Liver (tissue), 9 donors: ENCODE data around the gene FGFR3. TPM values are rescaled to one million over a fixed set of nuclear protein-coding genes. Genes with fewer than 3 reads are reported as not detected.

Experiments
- DNase-seq: peaks from one replicate; pipeline ENCODE4 v3.0.0-alpha.2; 2017; ENCODE audit warnings: low spot score
- H3K27ac ChIP-seq, 2 donors: one replicate each; pipeline ENCODE4 v1.7.0; 2013; ENCODE audit warnings: inconsistent platforms in 2 of 2, low read length in 2 of 2, control low read depth in 1 of 2, low read depth in 1 of 2, mild to moderate bottlenecking in 1 of 2
- H3K27me3 ChIP-seq, 4 donors: one replicate each; pipeline versions ENCODE4 v1.6.1 to v1.7.0; 2013; ENCODE audit warnings: low read length in 3 of 4, inconsistent platforms in 1 of 4, mild to moderate bottlenecking in 1 of 4, moderate library complexity in 1 of 4; ENCODE audit not compliant: control insufficient read depth in 4 of 4, insufficient read depth in 4 of 4
- H3K36me3 ChIP-seq, 4 donors: one replicate each; pipeline versions ENCODE4 v1.6.1 to v1.7.0; 2013; ENCODE audit warnings: low read length in 3 of 4, mild to moderate bottlenecking in 3 of 4, low read depth in 1 of 4, moderate library complexity in 1 of 4; ENCODE audit not compliant: control insufficient read depth in 4 of 4, insufficient read depth in 3 of 4
- H3K4me1 ChIP-seq, 4 donors: one replicate each; pipeline versions ENCODE4 v1.6.1 to v1.7.0; 2013; ENCODE audit warnings: low read length in 3 of 4, mild to moderate bottlenecking in 3 of 4, moderate library complexity in 1 of 4; ENCODE audit not compliant: control insufficient read depth in 4 of 4, insufficient read depth in 4 of 4
- H3K4me3 ChIP-seq, 3 donors: one replicate each; pipeline versions ENCODE4 v1.6.1 to v1.7.0; 2013; ENCODE audit warnings: low read length in 3 of 3, control low read depth in 1 of 3, low read depth in 1 of 3, mild to moderate bottlenecking in 1 of 3
- H3K9ac ChIP-seq, 2 donors: one replicate each; pipeline ENCODE4 v1.7.0; 2013; ENCODE audit warnings: low read length in 2 of 2, mild to moderate bottlenecking in 2 of 2, moderate library complexity in 2 of 2, control low read depth in 1 of 2, low read depth in 1 of 2
- H3K9me3 ChIP-seq, 4 donors: one replicate each; pipeline versions ENCODE4 v1.6.1 to v1.7.0; 2013; ENCODE audit warnings: low read length in 3 of 4; ENCODE audit not compliant: control insufficient read depth in 4 of 4
- ATF3 ChIP-seq: IDR thresholded peaks from 2 replicates; pipeline ENCODE4 v1.6.1; 2016; ENCODE audit warnings: antibody characterized with exemption
- CTCF ChIP-seq: fragments of 150-350 bp; IDR thresholded peaks from 2 replicates; pipeline ENCODE4 v1.5.1; 2017; ENCODE audit warnings: improper control_type of control experiment, low read depth, low read length; ENCODE audit not compliant: missing input control
- EGR1 ChIP-seq, 2 donors: IDR thresholded peaks; 2 replicates each; pipeline ENCODE4 v1.6.1; 2016 to 2018; ENCODE audit warnings: antibody characterized with exemption in 2 of 2, low read depth in 2 of 2
- FOXA1 ChIP-seq: IDR thresholded peaks from 2 replicates; pipeline ENCODE4 v1.6.1; 2016; ENCODE audit warnings: antibody characterized with exemption
- FOXA2 ChIP-seq: IDR thresholded peaks from 2 replicates; pipeline ENCODE4 v1.6.1; 2016; ENCODE audit warnings: antibody characterized with exemption
- GABPA ChIP-seq, 2 donors: IDR thresholded peaks in 1 of 2; conservative IDR thresholded peaks in 1 of 2; 2 replicates each; pipeline ENCODE4 v1.6.1; 2016; ENCODE audit warnings: antibody characterized with exemption in 2 of 2, mild to moderate bottlenecking in 1 of 2, moderate library complexity in 1 of 2
- HNF4A ChIP-seq, 2 donors: conservative IDR thresholded peaks; 2 replicates each; pipeline ENCODE4 v1.6.1; 2016; ENCODE audit warnings: antibody characterized with exemption in 2 of 2, mild to moderate bottlenecking in 2 of 2
- HNF4G ChIP-seq: IDR thresholded peaks from 2 replicates; pipeline ENCODE4 v1.6.1; 2016; ENCODE audit warnings: antibody characterized with exemption
- JUND ChIP-seq, 2 donors: IDR thresholded peaks; 2 replicates each; pipeline ENCODE4 v1.6.1; 2016; ENCODE audit warnings: antibody characterized with exemption in 2 of 2
- MAX ChIP-seq: IDR thresholded peaks from 2 replicates; pipeline ENCODE4 v1.6.1; 2016; ENCODE audit warnings: antibody characterized with exemption
- SP1 ChIP-seq: IDR thresholded peaks from 2 replicates; pipeline ENCODE4 v1.6.1; 2018; ENCODE audit warnings: antibody characterized with exemption, mild to moderate bottlenecking
- ZBTB33 ChIP-seq: IDR thresholded peaks from 2 replicates; pipeline ENCODE4 v1.6.1; 2016; ENCODE audit warnings: antibody characterized with exemption
- WGBS: extraction: QIAGEN DNeasy Blood & Tissue Kit; methylation state at CpG from one replicate; pipeline ENCODE4 v1.1.7; 2013; 5-methylcytosine and 5-hydroxymethylcytosine counted together
- polyA plus RNA-seq, 2 donors: library from polyadenylated mRNA; stranded (reverse) in 1 of 2; unstranded in 1 of 2; fragments of 200-250 nt in 1 of 2; fragments of >200 nt in 1 of 2; fragmentation: Nextera tagmentation in 1 of 2; extraction: Ambion mirVana in 1 of 2; gene quantifications; one replicate each; pipeline versions ENCODE4 v1.2.1 to v1.2.3, GENCODE V29; 2013 to 2015
- total RNA-seq, 2 donors: library from RNA; depleted of rRNA; stranded (reverse); fragments of >200 nt; gene quantifications; one replicate each; pipeline ENCODE4 v1.2.3, GENCODE V29; 2014
- donor health status: healthy.
- donor health status: healthy.
- donor health status: healthy.
- donor health status: healthy.
- donor health status: healthy.

The FGFR3 gene
- total and polyA plus RNA-seq, 4 donors: 5.6 to 40.0 (median 29.1) TPM

- TF ChIP-seq CTCF: no peak
Observed at GRCh38 chr4:1832690-1833089, 39.6 kb downstream of the FGFR3 start (continued).

- 97% methylated on average over 14 of the region's 14 CpGs for WGBS
Observed at GRCh38 chr4:1833307-1834046, 40.4 kb downstream of the FGFR3 start.

More at GRCh38 chr4:1833307-1834046, 40.4 kb downstream of the FGFR3 start:
- Histone ChIP-seq H3K27me3 (no peaks in the 10 kb centered on the region), H3K4me1 (no peaks in the 10 kb centered on the region), H3K36me3 (peaks cover 17 to 59% (median 38%) of the 10 kb centered on the region in 4 donors), H3K4me3 (no peak overlapping the region), H3K9ac (no peak overlapping the region), H3K9me3 (no peaks in the 10 kb centered on the region), H3K27ac (no peak overlapping the region)
- no peak for DNase-seq
- TF ChIP-seq CTCF (no peak), MAX (no peak), SP1 (no peak), JUND (IDR thresholded peaks at IDR 0.05) (no peak), GABPA (IDR thresholded peaks at IDR 0.05 in 1 of 2, conservative IDR thresholded peaks at IDR 0.05 in 1 of 2) (no peak), EGR1 (IDR thresholded peaks at IDR 0.05; ENCODE audit: low read depth in 2 of 2) (no peak), HNF4G (no peak), ATF3 (no peak), HNF4A (conservative IDR thresholded peaks at IDR 0.05) (no peak), FOXA1 (no peak), FOXA2 (no peak), ZBTB33 (no peak)
